ENCODE measurements around the gene COX10. TPM values are rescaled to one million over a fixed set of nuclear protein-coding genes. Genes with fewer than 3 reads are reported as not detected.
"Not testable (repeated sequence)": the region's sequence is repeated elsewhere in the genome, so short reads cannot be mapped to it uniquely, and the experiment has no call there.

Gene COX10
- total RNA-seq, 1 donor from 2014 or later: 24.8 TPM

GRCh38 chr17:14153374-14153773 lies 84.1 kb downstream of the COX10 start:
- no peak for DNase-seq (ENCODE audit: low read depth)
- H3K4me3 ChIP-seq (ENCODE audit: low read depth, low read length): no peak overlapping the region
- TF ChIP-seq CTCF (conservative IDR thresholded peaks at IDR 0.05; ENCODE audit: low read depth, low read length): no peak

- no peak for TF ChIP-seq CTCF (conservative IDR thresholded peaks at IDR 0.05; ENCODE audit: low read depth, low read length)
- DNase-seq (ENCODE audit: low read depth): no peak
- H3K4me3 ChIP-seq (ENCODE audit: low read depth, low read length): no peak overlapping the region
These were observed 87.4 kb downstream of the COX10 start for GRCh38 chr17:14156689-14157088.

GRCh38 chr17:14157822-14158221 lies 88.5 kb downstream of the COX10 start:
- TF ChIP-seq CTCF (conservative IDR thresholded peaks at IDR 0.05; ENCODE audit: low read depth, low read length): no peak
- no peak overlapping the region for H3K4me3 ChIP-seq (ENCODE audit: low read depth, low read length)
- no peak for DNase-seq (ENCODE audit: low read depth)

GRCh38 chr17:14158707-14159106 lies 89.4 kb downstream of the COX10 start:
- DNase-seq (ENCODE audit: low read depth): no peak
- H3K4me3 ChIP-seq (ENCODE audit: low read depth, low read length): no peak overlapping the region
- TF ChIP-seq CTCF (conservative IDR thresholded peaks at IDR 0.05; ENCODE audit: low read depth, low read length): no peak

GRCh38 chr17:14161419-14161818 lies 92.1 kb downstream of the COX10 start:
- H3K4me3 ChIP-seq (ENCODE audit: low read depth, low read length): no peak overlapping the region
- DNase-seq (ENCODE audit: low read depth): no peak
- TF ChIP-seq CTCF (conservative IDR thresholded peaks at IDR 0.05; ENCODE audit: low read depth, low read length): no peak

- TF ChIP-seq CTCF (conservative IDR thresholded peaks at IDR 0.05; ENCODE audit: low read depth, low read length): no peak
- DNase-seq (ENCODE audit: low read depth): no peak
- no peak overlapping the region for H3K4me3 ChIP-seq (ENCODE audit: low read depth, low read length)
These were observed 96.3 kb downstream of the COX10 start for GRCh38 chr17:14165616-14166015.

GRCh38 chr17:14167831-14168230 lies 98.5 kb downstream of the COX10 start:
- not testable (repeated sequence) for H3K4me3 ChIP-seq (ENCODE audit: low read depth, low read length); DNase-seq (ENCODE audit: low read depth)

- DNase-seq (ENCODE audit: low read depth): no peak
- no peak overlapping the region for H3K4me3 ChIP-seq (ENCODE audit: low read depth, low read length)
- no peak for TF ChIP-seq CTCF (conservative IDR thresholded peaks at IDR 0.05; ENCODE audit: low read depth, low read length)
These were observed 99.3 kb downstream of the COX10 start for GRCh38 chr17:14168582-14168981.

Data from epithelial cell of proximal tubule (primary cell).